ENCODE data around the gene ATP6V1G3.

GRCh38 chr1:198491596-198491995, 48.9 kb downstream of the ATP6V1G3 start:
- no peak for TF ChIP-seq CTCF (IDR thresholded peaks at IDR 0.05)
- no peak for TF ChIP-seq EZH2 (IDR thresholded peaks at IDR 0.05; ENCODE audit: borderline replicate concordance, insufficient read depth, low read depth, low read length, poor library complexity, severe bottlenecking)

Data from B cell (primary cell).